Adrenal gland (tissue), 5 donors: ENCODE results near the gene GBF1.

ENCODE experiments used
- POLR2A ChIP-seq, 2 donors: fragments of 450-650 bp; IDR thresholded peaks; one replicate each; pipeline ENCODE4 v1.6.1; 2017; ENCODE audit warnings: antibody characterized with exemption in 2 of 2, mild to moderate bottlenecking in 2 of 2, moderate library complexity in 1 of 2
- TF ChIP-seq, protein P1 (sequence below), 6 experiments: fragments of 450-650 bp in 4 of 6; fragments of 200-600 bp in 2 of 6; sonication (generic) in 1 of 6; IDR thresholded peaks; 1 replicate in 5 of 6; 2 replicates in 1 of 6; pipeline versions ENCODE4 v1.5.1 to v1.8.0; 2016 to 2021; ENCODE audit warnings: antibody characterized with exemption in 6 of 6, mild to moderate bottlenecking in 2 of 6, moderate library complexity in 1 of 6
- donor health status: DM: no; HTN: no; CAD: no.

DNA sequence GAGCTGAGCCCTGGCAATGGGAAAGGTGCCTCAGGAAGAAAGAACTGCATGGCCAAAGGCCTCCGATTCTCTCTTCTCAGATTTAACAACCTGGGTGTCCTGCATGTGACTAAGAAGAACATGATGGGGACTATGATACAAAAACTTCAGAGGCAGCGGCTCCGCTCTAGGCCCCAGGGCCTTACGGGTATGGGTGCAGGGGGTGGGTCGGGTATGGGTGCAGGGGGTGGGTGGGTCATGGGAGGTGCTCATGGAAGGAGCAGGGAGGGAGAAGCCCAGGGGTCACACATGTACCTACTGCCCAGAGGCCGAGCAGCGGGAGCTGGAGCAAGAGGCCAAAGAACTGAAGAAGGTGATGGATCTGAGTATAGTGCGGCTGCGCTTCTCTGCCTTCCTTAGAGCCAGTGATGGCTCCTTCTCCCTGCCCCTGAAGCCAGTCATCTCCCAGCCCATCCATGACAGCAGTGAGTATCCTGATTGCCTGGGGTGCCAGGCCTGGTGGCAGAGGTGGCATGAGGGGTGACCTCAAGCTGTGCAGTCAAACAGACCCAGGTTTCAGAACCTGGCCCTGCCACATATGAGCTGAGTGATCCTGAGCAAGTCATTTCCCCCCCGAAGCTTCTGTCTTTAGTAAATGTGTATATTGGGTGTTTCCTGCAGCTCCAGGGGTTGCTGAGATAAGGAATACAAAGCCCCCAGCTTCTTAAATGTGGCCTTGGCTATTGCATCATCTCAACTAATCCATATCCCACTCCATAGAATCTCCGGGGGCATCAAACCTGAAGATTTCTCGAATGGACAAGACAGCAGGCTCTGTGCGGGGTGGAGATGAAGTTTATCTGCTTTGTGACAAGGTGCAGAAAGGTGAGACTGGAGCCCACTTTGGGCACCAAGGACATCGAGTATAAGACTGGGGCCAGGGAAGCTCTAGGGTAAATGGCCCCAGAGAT, 152.2 kb downstream of the GBF1 start:
- TF ChIP-seq, protein P1, sequence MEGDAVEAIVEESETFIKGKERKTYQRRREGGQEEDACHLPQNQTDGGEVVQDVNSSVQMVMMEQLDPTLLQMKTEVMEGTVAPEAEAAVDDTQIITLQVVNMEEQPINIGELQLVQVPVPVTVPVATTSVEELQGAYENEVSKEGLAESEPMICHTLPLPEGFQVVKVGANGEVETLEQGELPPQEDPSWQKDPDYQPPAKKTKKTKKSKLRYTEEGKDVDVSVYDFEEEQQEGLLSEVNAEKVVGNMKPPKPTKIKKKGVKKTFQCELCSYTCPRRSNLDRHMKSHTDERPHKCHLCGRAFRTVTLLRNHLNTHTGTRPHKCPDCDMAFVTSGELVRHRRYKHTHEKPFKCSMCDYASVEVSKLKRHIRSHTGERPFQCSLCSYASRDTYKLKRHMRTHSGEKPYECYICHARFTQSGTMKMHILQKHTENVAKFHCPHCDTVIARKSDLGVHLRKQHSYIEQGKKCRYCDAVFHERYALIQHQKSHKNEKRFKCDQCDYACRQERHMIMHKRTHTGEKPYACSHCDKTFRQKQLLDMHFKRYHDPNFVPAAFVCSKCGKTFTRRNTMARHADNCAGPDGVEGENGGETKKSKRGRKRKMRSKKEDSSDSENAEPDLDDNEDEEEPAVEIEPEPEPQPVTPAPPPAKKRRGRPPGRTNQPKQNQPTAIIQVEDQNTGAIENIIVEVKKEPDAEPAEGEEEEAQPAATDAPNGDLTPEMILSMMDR (IDR thresholded peaks at IDR 0.05), result no peak
- TF ChIP-seq POLR2A (IDR thresholded peaks at IDR 0.05), result no peak
